HCT116 (cell line): ENCODE results near the gene CBFA2T2. TPM values are rescaled to one million over a fixed set of nuclear protein-coding genes. Genes with fewer than 3 reads are reported as not detected.

ENCODE experiments used
- ATAC-seq: fragments of 200-7000 bp; cut with Tn5 transposase; 2 replicates; pipeline ENCODE4 v1.9.1; 2020; ENCODE audit warnings: mild to moderate bottlenecking, moderate library complexity
- BruUV-seq: library from RNA; stranded (reverse); fragments of 400-500 nt; replicated peaks from 2 replicates; lab custom pipeline; 2021; lab: Mats Ljungman, UMichigan
- CTCF ChIA-PET: fragments of 300-600 bp; sonication (Branson Sonifier 250); formaldehyde crosslinking; loops from one replicate; lab custom pipeline; 2021; ENCODE audit warnings: antibody characterized with exemption; lab: Charles Lee
- POLR2A ChIA-PET: fragments of 300-600, 350-600 bp; sonication (Branson Sonifier 250); formaldehyde crosslinking; loops from one replicate; lab custom pipeline; 2021; ENCODE audit warnings: antibody characterized with exemption; lab: Charles Lee
- RAD21 ChIA-PET, 2 experiments: fragments of 300-600 bp; sonication (Branson Sonifier 250); formaldehyde crosslinking; loops; one replicate each; lab custom pipeline; 2023; ENCODE audit warnings: low total read pairs in 2 of 2; ENCODE audit not compliant: uncharacterized antibody in 2 of 2, unreplicated experiment in 2 of 2, low non-redundant PET in 1 of 2; lab: Charles Lee
- DNase-seq: peaks from one replicate; pipeline ENCODE4 v3.0.0-alpha.2; 2010; ENCODE audit warnings: low read depth, low spot score
- H2AFZ ChIP-seq: fragments of 200-600 bp; shearing (Covaris generic), sonication (generic); 2 replicates; pipeline ENCODE4 v1.6.1; 2017; ENCODE audit warnings: low read depth, mixed run types, mixed read lengths, antibody characterized with exemption, low read length; ENCODE audit not compliant: poor library complexity, severe bottlenecking
- H3K27ac ChIP-seq: 2 replicates; pipeline ENCODE4 v1.5.1; 2012; ENCODE audit warnings: low read depth, low read length
- H3K27me3 ChIP-seq: fragments of 200-600 bp; sonication (generic); 2 replicates; pipeline ENCODE4 v1.6.1; 2016; ENCODE audit warnings: mixed run types, low read length, mixed read lengths; ENCODE audit not compliant: insufficient read depth
- H3K36me3 ChIP-seq, 2 experiments: fragments of 200-500 bp in 1 of 2; fragments of 200-600 bp in 1 of 2; sonication (Bioruptor generic) in 1 of 2; sonication (generic) in 1 of 2; 2 replicates each; pipeline versions ENCODE4 v1.5.1 to v1.6.1; 2014 to 2016; ENCODE audit warnings: low read length in 2 of 2, inconsistent platforms in 1 of 2, mixed read lengths in 1 of 2, mixed run types in 1 of 2; ENCODE audit not compliant: insufficient read depth in 2 of 2, control insufficient read depth in 1 of 2
- H3K4me1 ChIP-seq, 2 experiments: fragments of 200-600 bp in 1 of 2; sonication (generic) in 1 of 2; 2 replicates each; pipeline versions ENCODE4 v1.5.1 to v1.6.1; 2012 to 2017; ENCODE audit warnings: low read length in 2 of 2, inconsistent platforms in 1 of 2, mild to moderate bottlenecking in 1 of 2, mixed read lengths in 1 of 2, mixed run types in 1 of 2, moderate library complexity in 1 of 2; ENCODE audit not compliant: insufficient read depth in 2 of 2, control insufficient read depth in 1 of 2
- H3K4me2 ChIP-seq: fragments of 200-600 bp; sonication (generic); 2 replicates; pipeline ENCODE4 v1.6.1; 2017; ENCODE audit warnings: mixed run types, low read length, mixed read lengths
- H3K4me3 ChIP-seq, 2 experiments: fragments of 200-600 bp in 1 of 2; sonication (generic) in 1 of 2; replicated peaks in 1 of 2; 2 replicates each; pipeline ENCODE4 v1.5.1; 2011 to 2016; ENCODE audit warnings: low read length in 2 of 2, control low read depth in 1 of 2, low read depth in 1 of 2, mild to moderate bottlenecking in 1 of 2, mixed read lengths in 1 of 2, mixed run types in 1 of 2
- H3K79me2 ChIP-seq: fragments of 200-600 bp; sonication (generic); 2 replicates; pipeline ENCODE4 v1.6.1; 2017; ENCODE audit warnings: mild to moderate bottlenecking, mixed run types, low read length, moderate library complexity, mixed read lengths; ENCODE audit not compliant: insufficient read depth
- H3K9ac ChIP-seq: fragments of 200-600 bp; sonication (generic); 2 replicates; pipeline ENCODE4 v1.6.1; 2016; ENCODE audit warnings: low read length, mixed read lengths
- H3K9me2 ChIP-seq: fragments of 200-600 bp; sonication (generic), shearing (Covaris generic); 2 replicates; pipeline ENCODE4 v1.6.1; 2017; ENCODE audit warnings: mixed run types, mild to moderate bottlenecking, moderate library complexity; ENCODE audit not compliant: insufficient read depth
- H3K9me3 ChIP-seq, 2 experiments: fragments of 200-500 bp in 1 of 2; fragments of 200-600 bp in 1 of 2; sonication (Bioruptor generic) in 1 of 2; sonication (generic) in 1 of 2; 2 replicates each; pipeline ENCODE4 v1.6.1; 2014 to 2017; ENCODE audit warnings: low read length in 2 of 2, mixed read lengths in 2 of 2, inconsistent platforms in 1 of 2, low read depth in 1 of 2, mild to moderate bottlenecking in 1 of 2, mixed run types in 1 of 2, moderate library complexity in 1 of 2; ENCODE audit not compliant: control insufficient read depth in 1 of 2, insufficient read depth in 1 of 2
- H4K20me1 ChIP-seq: fragments of 200-600 bp; sonication (generic), shearing (Covaris generic); 2 replicates; pipeline ENCODE4 v1.6.1; 2017; ENCODE audit warnings: mixed run types, mild to moderate bottlenecking, moderate library complexity; ENCODE audit not compliant: insufficient read depth
- CEBPB ChIP-seq: IDR thresholded peaks from 2 replicates; pipeline ENCODE4 v1.6.1; 2012; ENCODE audit warnings: low read depth
- EGR1 ChIP-seq: IDR thresholded peaks from 2 replicates; pipeline ENCODE4 v1.6.1; 2012; ENCODE audit warnings: low read depth
- ELF1 ChIP-seq: IDR thresholded peaks from 2 replicates; pipeline ENCODE4 v1.6.1; 2012; ENCODE audit warnings: low read depth, borderline replicate concordance
- EZH2 ChIP-seq: fragments of 200-600 bp; sonication (generic); IDR thresholded peaks from 2 replicates; pipeline ENCODE4 v1.6.1; 2017; ENCODE audit warnings: antibody characterized with exemption, mixed run types
- EZH2phosphoT487 ChIP-seq: fragments of 200-600 bp; IDR thresholded peaks from 2 replicates; pipeline ENCODE4 v1.6.1; 2018; ENCODE audit warnings: antibody characterized with exemption, borderline replicate concordance
- FOSL1 ChIP-seq: IDR thresholded peaks from 2 replicates; pipeline ENCODE4 v1.6.1; 2012; ENCODE audit warnings: low read depth
- JUND ChIP-seq: IDR thresholded peaks from 2 replicates; pipeline ENCODE4 v1.6.1; 2012
- RAD21 ChIP-seq: IDR thresholded peaks from 2 replicates; pipeline ENCODE4 v1.6.1; 2012; ENCODE audit warnings: low read depth, mild to moderate bottlenecking
- SIN3A ChIP-seq: IDR thresholded peaks from 2 replicates; pipeline ENCODE4 v1.6.1; 2012; ENCODE audit warnings: low read depth
- SRF ChIP-seq: IDR thresholded peaks from 2 replicates; pipeline ENCODE4 v1.6.1; 2012; ENCODE audit warnings: low read depth
- ZNF274 ChIP-seq: fragments of 200-500 bp; sonication (Bioruptor generic); IDR thresholded peaks from 2 replicates; pipeline ENCODE4 v1.6.1; 2014; ENCODE audit warnings: mild to moderate bottlenecking, low read depth, low read length, inconsistent platforms
- intact Hi-C: fragments of 100-400 bp; cut with micrococcal nuclease; formaldehyde crosslinking; loops from 2 replicates; pipeline ENCODE4 v1.10.0; 2022
- total RNA-seq: library from RNA; stranded (reverse); gene quantifications from one replicate; pipeline ENCODE4 v1.2.1, GENCODE V29; 2021; ENCODE audit not compliant: unreplicated experiment
- TF ChIP-seq, protein P1 (sequence below): IDR thresholded peaks from 2 replicates; pipeline ENCODE4 v1.6.1; 2012
- TF ChIP-seq, protein P2 (sequence below), 3 experiments: fragments of 200-600 bp in 1 of 3; sonication (generic) in 1 of 3; IDR thresholded peaks in 2 of 3; conservative IDR thresholded peaks in 1 of 3; 2 replicates each; pipeline ENCODE4 v1.5.1; 2012 to 2017; ENCODE audit warnings: low read depth in 2 of 3, low read length in 2 of 3, antibody characterized with exemption in 1 of 3, borderline replicate concordance in 1 of 3, control low read depth in 1 of 3, mild to moderate bottlenecking in 1 of 3, mixed read lengths in 1 of 3, mixed run types in 1 of 3, moderate library complexity in 1 of 3; ENCODE audit not compliant: insufficient read depth in 1 of 3
- TF ChIP-seq, protein P3 (sequence below): IDR thresholded peaks from 2 replicates; pipeline ENCODE4 v1.6.1; 2012; ENCODE audit warnings: low read depth

CBFA2T2 gene
- total RNA-seq, 1 experiment from 2014 or later: 8.0 TPM

DNA sequence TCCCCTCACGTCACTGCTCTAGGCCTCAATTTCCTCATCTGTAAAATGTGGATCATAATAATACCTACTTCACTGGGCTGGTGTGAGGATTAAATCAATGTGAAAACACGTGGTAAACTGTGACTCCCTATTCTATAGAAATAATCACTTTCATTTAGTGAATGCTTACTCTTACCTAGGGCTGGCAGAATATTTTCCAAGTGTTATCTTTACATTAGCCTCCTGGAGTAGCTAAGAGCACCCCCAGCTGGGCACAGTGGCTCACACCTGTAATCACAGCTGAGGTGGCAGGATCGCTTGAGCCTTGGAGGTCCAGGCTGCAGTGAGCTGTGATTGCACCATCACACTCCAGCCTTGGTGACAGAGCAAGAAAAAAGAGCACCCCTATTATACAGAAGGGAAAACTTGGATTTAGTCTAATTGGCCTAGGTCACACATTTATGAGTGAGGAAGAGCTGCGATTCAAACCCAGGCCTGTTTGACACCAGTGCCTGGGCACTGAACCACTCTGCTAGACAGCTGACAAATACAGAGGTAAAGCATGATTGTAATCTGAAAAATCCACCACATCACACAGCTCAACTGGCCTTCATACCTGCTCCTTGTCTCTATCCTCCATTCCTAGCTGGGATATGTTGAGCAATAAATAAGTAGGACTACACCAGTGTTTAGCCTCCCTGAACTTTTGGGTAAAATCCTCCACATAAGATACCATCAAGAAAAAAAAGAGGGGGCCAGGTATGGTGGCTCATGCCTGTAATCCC is 44.9 kb upstream of the CBFA2T2 start:
- TF ChIP-seq SIN3A (no peak), FOSL1 (no peak), JUND (no peak), EZH2 (no peak), SRF (no peak), EZH2phosphoT487 (no peak), ZNF274 (no peak), EGR1 (no peak), ELF1 (no peak), CEBPB (no peak), RAD21 (peak; percentile 72)
- TF ChIP-seq, protein P1, sequence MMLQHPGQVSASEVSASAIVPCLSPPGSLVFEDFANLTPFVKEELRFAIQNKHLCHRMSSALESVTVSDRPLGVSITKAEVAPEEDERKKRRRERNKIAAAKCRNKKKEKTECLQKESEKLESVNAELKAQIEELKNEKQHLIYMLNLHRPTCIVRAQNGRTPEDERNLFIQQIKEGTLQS: no peak
- TF ChIP-seq, protein P2, sequence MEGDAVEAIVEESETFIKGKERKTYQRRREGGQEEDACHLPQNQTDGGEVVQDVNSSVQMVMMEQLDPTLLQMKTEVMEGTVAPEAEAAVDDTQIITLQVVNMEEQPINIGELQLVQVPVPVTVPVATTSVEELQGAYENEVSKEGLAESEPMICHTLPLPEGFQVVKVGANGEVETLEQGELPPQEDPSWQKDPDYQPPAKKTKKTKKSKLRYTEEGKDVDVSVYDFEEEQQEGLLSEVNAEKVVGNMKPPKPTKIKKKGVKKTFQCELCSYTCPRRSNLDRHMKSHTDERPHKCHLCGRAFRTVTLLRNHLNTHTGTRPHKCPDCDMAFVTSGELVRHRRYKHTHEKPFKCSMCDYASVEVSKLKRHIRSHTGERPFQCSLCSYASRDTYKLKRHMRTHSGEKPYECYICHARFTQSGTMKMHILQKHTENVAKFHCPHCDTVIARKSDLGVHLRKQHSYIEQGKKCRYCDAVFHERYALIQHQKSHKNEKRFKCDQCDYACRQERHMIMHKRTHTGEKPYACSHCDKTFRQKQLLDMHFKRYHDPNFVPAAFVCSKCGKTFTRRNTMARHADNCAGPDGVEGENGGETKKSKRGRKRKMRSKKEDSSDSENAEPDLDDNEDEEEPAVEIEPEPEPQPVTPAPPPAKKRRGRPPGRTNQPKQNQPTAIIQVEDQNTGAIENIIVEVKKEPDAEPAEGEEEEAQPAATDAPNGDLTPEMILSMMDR (IDR thresholded peaks at IDR 0.05 in 2 of 3, conservative IDR thresholded peaks at IDR 0.05 in 1 of 3; ENCODE audit: borderline replicate concordance in 1 of 3, insufficient read depth in 1 of 3, low read depth in 2 of 3, low read length in 2 of 3): peak; percentile 64 to 65 (median 65)
- TF ChIP-seq, protein P3, sequence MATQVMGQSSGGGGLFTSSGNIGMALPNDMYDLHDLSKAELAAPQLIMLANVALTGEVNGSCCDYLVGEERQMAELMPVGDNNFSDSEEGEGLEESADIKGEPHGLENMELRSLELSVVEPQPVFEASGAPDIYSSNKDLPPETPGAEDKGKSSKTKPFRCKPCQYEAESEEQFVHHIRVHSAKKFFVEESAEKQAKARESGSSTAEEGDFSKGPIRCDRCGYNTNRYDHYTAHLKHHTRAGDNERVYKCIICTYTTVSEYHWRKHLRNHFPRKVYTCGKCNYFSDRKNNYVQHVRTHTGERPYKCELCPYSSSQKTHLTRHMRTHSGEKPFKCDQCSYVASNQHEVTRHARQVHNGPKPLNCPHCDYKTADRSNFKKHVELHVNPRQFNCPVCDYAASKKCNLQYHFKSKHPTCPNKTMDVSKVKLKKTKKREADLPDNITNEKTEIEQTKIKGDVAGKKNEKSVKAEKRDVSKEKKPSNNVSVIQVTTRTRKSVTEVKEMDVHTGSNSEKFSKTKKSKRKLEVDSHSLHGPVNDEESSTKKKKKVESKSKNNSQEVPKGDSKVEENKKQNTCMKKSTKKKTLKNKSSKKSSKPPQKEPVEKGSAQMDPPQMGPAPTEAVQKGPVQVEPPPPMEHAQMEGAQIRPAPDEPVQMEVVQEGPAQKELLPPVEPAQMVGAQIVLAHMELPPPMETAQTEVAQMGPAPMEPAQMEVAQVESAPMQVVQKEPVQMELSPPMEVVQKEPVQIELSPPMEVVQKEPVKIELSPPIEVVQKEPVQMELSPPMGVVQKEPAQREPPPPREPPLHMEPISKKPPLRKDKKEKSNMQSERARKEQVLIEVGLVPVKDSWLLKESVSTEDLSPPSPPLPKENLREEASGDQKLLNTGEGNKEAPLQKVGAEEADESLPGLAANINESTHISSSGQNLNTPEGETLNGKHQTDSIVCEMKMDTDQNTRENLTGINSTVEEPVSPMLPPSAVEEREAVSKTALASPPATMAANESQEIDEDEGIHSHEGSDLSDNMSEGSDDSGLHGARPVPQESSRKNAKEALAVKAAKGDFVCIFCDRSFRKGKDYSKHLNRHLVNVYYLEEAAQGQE: no peak
- ChIA-PET RAD21 (interaction anchor here (0.5 to 0.7 kb wide), 2 partner anchors 44 to 511 kb away, joined by 3 read pairs; partner anchors contain the start of gene CDK5RAP1 (in 1 of the 2)), CTCF (interaction anchor here (0.6 to 1.5 kb wide), 8 partner anchors 8 to 218 kb away, joined by 3 to 10 read pairs (median 4); partner anchors contain the start of gene CDK5RAP1), POLR2A (interaction anchor here (1.4 kb wide), 1 partner anchor 45 kb away, joined by 5 read pairs; the partner anchor contains the start of gene CBFA2T2)
- no peaks in the 10 kb centered on the region for H3K36me3 ChIP-seq
- no peaks in the 10 kb centered on the region for H4K20me1 ChIP-seq
- H3K4me3 ChIP-seq: peak overlapping the region; percentile 57 to 69; a peak in 3 of 4 replicates
- no peaks in the 10 kb centered on the region for H3K79me2 ChIP-seq
- no peak overlapping the region for H3K9ac ChIP-seq
- H3K9me2 ChIP-seq: no peaks in the 10 kb centered on the region
- no peaks in the 10 kb centered on the region for H3K9me3 ChIP-seq
- H3K27ac ChIP-seq: no peak overlapping the region
- DNase-seq: no peak
- ATAC-seq: peak; percentile 52
- peaks cover 12 to 24% of the 10 kb centered on the region in 2 experiments for H3K4me1 ChIP-seq
- intact Hi-C loops: loop anchor here (2.0 to 5.0 kb wide), 2 partner anchors 44 to 622 kb away; partner anchors contain the start of gene CDK5RAP1
- H3K4me2 ChIP-seq: peak overlapping the region; percentile 85
- no TSS peak for BruUV-seq
- H3K27me3 ChIP-seq: no peaks in the 10 kb centered on the region
- peak overlapping the region; percentile 95 for H2AFZ ChIP-seq
